ENCODE data around the gene NT5C2.
"Not testable (repeated sequence)": the region's sequence is repeated elsewhere in the genome, so short reads cannot be mapped to it uniquely, and the experiment has no call there.

Gene NT5C2

DNA sequence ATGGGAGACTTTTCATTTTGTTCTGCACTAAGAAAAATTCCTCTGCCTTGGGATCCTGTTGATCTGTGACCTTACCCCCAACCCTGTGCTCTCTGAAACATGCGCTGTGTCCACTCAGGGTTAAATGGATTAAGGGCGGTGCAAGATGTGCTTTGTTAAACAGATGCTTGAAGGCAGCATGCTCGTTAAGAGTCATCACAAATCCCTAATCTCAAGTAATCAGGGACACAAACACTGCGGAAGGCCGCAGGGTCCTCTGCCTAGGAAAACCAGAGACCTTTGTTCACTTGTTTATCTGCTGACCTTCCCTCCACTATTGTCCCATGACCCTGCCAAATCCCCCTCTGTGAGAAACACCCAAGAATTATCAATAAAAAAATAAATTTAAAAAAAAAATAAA lies 62.9 kb downstream of the NT5C2 start:
- not testable (repeated sequence) for H4K8ac ChIP-seq (ENCODE audit: low read depth, low read length); H2BK5ac ChIP-seq (ENCODE audit: low read length); H3K27ac ChIP-seq (replicated peaks; ENCODE audit: low read length); H3K27me3 ChIP-seq (ENCODE audit: control insufficient read depth in 3 of 3, insufficient read depth in 3 of 3, low read depth in 1 of 3, low read length in 3 of 3); H3K79me1 ChIP-seq (ENCODE audit: low read depth, low read length); H3K4ac ChIP-seq (ENCODE audit: low read length); H4K91ac ChIP-seq (ENCODE audit: low read depth, low read length, poor library complexity); H2AK5ac ChIP-seq (ENCODE audit: low read depth, low read length); H3K9ac ChIP-seq (ENCODE audit: low read depth, low read length, poor library complexity); H3K4me3 ChIP-seq (ENCODE audit: low read length in 2 of 2); H3K23ac ChIP-seq (ENCODE audit: low read depth, low read length, poor library complexity); H3K14ac ChIP-seq (ENCODE audit: low read length); H3K4me2 ChIP-seq (ENCODE audit: insufficient read depth, low read length, poor library complexity, severe bottlenecking); H3K4me1 ChIP-seq (ENCODE audit: control insufficient read depth in 2 of 2, insufficient read depth in 1 of 2, low read depth in 1 of 2, low read length in 2 of 2); H2BK12ac ChIP-seq (ENCODE audit: low read length); H2BK120ac ChIP-seq (ENCODE audit: low read depth, low read length); H2AFZ ChIP-seq (ENCODE audit: low read length); DNase-seq (ENCODE audit: low spot score); H3K18ac ChIP-seq (ENCODE audit: low read length); H2BK15ac ChIP-seq (ENCODE audit: low read length)
- WGBS, 2 donors (ENCODE audit: extremely low coverage in 2 of 2, insufficient read length in 2 of 2, insufficient replicate concordance in 1 of 2): no CpG with 5 or more reads among the region's 5 CpGs
- Histone ChIP-seq H3K36me3 (replicated peaks in 1 of 2; ENCODE audit: control insufficient read depth in 2 of 2, insufficient read depth in 2 of 2, low read length in 2 of 2) (peaks cover 9 to 37% of the 10 kb centered on the region in 2 donors), H3K9me3 (replicated peaks in 1 of 2; ENCODE audit: control insufficient read depth in 2 of 2, insufficient read depth in 1 of 2, low read depth in 1 of 2, low read length in 2 of 2) (peaks cover 5 to 15% of the 10 kb centered on the region in 2 donors)

DNA sequence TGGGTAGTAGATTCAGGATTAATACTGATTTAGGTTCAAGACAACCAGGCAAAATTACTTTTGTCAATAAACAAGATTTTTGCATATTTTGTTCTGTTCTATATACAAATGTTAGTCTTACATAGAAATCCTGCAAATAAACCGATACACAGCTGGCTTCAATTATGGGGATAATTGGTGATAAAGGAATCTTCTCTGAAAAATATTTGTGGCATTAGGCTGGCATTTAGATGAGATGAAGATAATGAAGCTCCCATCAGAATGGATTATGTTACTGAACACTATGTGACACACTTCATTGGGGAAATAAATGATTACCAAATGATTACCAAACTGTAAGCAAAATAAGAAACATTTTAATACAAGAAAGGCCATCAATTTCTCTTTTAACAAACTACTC lies 65.8 kb downstream of the NT5C2 start:
- H3K14ac ChIP-seq (ENCODE audit: low read length): no peak overlapping the region
- no peak overlapping the region for H2BK120ac ChIP-seq (ENCODE audit: low read depth, low read length)
- no peak overlapping the region for H2AFZ ChIP-seq (ENCODE audit: low read length)
- no peak overlapping the region for H4K8ac ChIP-seq (ENCODE audit: low read depth, low read length)
- DNase-seq (ENCODE audit: low spot score): no peak
- peaks cover 0 to 2% of the 10 kb centered on the region in 2 donors for H3K4me1 ChIP-seq (ENCODE audit: control insufficient read depth in 2 of 2, insufficient read depth in 1 of 2, low read depth in 1 of 2, low read length in 2 of 2)
- peaks cover 3 to 22% of the 10 kb centered on the region in 2 donors for H3K36me3 ChIP-seq (replicated peaks in 1 of 2; ENCODE audit: control insufficient read depth in 2 of 2, insufficient read depth in 2 of 2, low read length in 2 of 2)
- H3K4ac ChIP-seq (ENCODE audit: low read length): no peak overlapping the region
- no peak overlapping the region for H3K23ac ChIP-seq (ENCODE audit: low read depth, low read length, poor library complexity)
- no peak overlapping the region for H4K91ac ChIP-seq (ENCODE audit: low read depth, low read length, poor library complexity)
- no peak overlapping the region for H3K18ac ChIP-seq (ENCODE audit: low read length)
- no peak overlapping the region for H2BK12ac ChIP-seq (ENCODE audit: low read length)
- no peak overlapping the region for H2BK15ac ChIP-seq (ENCODE audit: low read length)
- H2AK5ac ChIP-seq (ENCODE audit: low read depth, low read length): no peak overlapping the region
- H3K9me3 ChIP-seq (replicated peaks in 1 of 2; ENCODE audit: control insufficient read depth in 2 of 2, insufficient read depth in 1 of 2, low read depth in 1 of 2, low read length in 2 of 2): peaks cover 3 to 5% of the 10 kb centered on the region in 2 donors
- no CpG with 5 or more reads among the region's 1 CpG for WGBS, 2 donors (ENCODE audit: extremely low coverage in 2 of 2, insufficient read length in 2 of 2, insufficient replicate concordance in 1 of 2)
- H3K4me3 ChIP-seq (ENCODE audit: low read length in 2 of 2): no peak overlapping the region
- H3K27me3 ChIP-seq (ENCODE audit: control insufficient read depth in 3 of 3, insufficient read depth in 3 of 3, low read depth in 1 of 3, low read length in 3 of 3): no peaks in the 10 kb centered on the region
- no peaks in the 10 kb centered on the region for H3K79me1 ChIP-seq (ENCODE audit: low read depth, low read length)
- no peak overlapping the region for H3K27ac ChIP-seq (replicated peaks; ENCODE audit: low read length)
- H3K4me2 ChIP-seq (ENCODE audit: insufficient read depth, low read length, poor library complexity, severe bottlenecking): no peak overlapping the region
- H2BK5ac ChIP-seq (ENCODE audit: low read length): no peak overlapping the region
- H3K9ac ChIP-seq (ENCODE audit: low read depth, low read length, poor library complexity): no peak overlapping the region

DNA sequence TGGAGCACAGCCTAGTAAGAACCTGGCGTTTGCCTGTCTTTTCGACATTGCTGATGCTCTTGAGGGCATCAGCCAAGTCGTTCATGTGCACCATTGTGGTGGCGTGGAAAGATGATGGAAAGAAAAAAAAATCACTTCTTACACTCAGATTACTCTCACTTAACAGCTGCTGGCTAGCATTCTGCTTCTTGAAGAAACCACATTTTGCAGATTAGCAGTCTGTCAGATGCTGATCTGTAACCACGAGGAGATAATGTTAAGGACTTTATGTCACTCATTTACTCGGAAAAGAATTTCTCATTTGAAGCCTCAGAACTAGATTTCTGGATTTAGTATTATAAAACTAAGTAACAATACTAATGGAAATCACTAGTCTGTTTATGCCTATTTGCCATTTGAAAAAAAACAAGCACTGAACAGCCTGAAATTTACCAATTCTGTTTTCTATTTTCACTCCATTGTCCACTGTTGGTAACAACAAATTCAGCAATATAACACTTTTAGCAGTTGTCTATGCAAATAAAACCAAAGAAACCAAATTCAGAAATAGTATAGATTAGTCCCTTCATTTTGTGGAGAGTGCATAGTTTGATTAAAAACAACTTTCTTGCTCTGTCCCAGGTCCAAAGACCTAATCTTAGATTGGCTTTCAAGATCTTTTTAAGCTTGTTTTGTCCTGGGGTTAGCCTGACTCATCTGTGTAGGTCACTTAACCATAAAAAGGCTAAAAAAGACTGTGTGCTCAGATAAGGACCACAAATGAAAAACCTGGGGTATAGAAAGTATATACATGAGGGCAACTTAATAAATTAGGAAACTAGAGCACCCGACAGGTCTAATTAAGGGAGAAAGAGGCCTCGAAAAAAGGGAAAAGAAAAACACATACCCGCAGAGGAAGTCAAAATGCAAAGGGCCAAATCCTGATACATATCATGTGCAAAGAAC lies 67.5 kb downstream of the NT5C2 start:
- no peak overlapping the region for H3K14ac ChIP-seq (ENCODE audit: low read length)
- H3K4me2 ChIP-seq (ENCODE audit: insufficient read depth, low read length, poor library complexity, severe bottlenecking): no peak overlapping the region
- no peak overlapping the region for H3K4ac ChIP-seq (ENCODE audit: low read length)
- H3K27ac ChIP-seq (replicated peaks; ENCODE audit: low read length): no peak overlapping the region
- H3K27me3 ChIP-seq (ENCODE audit: control insufficient read depth in 3 of 3, insufficient read depth in 3 of 3, low read depth in 1 of 3, low read length in 3 of 3): no peaks in the 10 kb centered on the region
- H3K4me3 ChIP-seq (ENCODE audit: low read length in 2 of 2): no peak overlapping the region
- no peaks in the 10 kb centered on the region for H3K79me1 ChIP-seq (ENCODE audit: low read depth, low read length)
- no peaks in the 10 kb centered on the region for H3K9me3 ChIP-seq (replicated peaks in 1 of 2; ENCODE audit: control insufficient read depth in 2 of 2, insufficient read depth in 1 of 2, low read depth in 1 of 2, low read length in 2 of 2)
- H3K18ac ChIP-seq (ENCODE audit: low read length): no peak overlapping the region
- peaks cover 3 to 10% of the 10 kb centered on the region in 2 donors for H3K36me3 ChIP-seq (replicated peaks in 1 of 2; ENCODE audit: control insufficient read depth in 2 of 2, insufficient read depth in 2 of 2, low read length in 2 of 2)
- no peak overlapping the region for H4K91ac ChIP-seq (ENCODE audit: low read depth, low read length, poor library complexity)
- DNase-seq (ENCODE audit: low spot score): no peak
- no peak overlapping the region for H2AFZ ChIP-seq (ENCODE audit: low read length)
- H3K23ac ChIP-seq (ENCODE audit: low read depth, low read length, poor library complexity): no peak overlapping the region
- no CpG with 5 or more reads among the region's 9 CpGs for WGBS, 2 donors (ENCODE audit: extremely low coverage in 2 of 2, insufficient read length in 2 of 2, insufficient replicate concordance in 1 of 2)
- H2AK5ac ChIP-seq (ENCODE audit: low read depth, low read length): no peak overlapping the region
- peaks cover 0 to 2% of the 10 kb centered on the region in 2 donors for H3K4me1 ChIP-seq (ENCODE audit: control insufficient read depth in 2 of 2, insufficient read depth in 1 of 2, low read depth in 1 of 2, low read length in 2 of 2)
- no peak overlapping the region for H4K8ac ChIP-seq (ENCODE audit: low read depth, low read length)
- no peak overlapping the region for H2BK15ac ChIP-seq (ENCODE audit: low read length)
- H2BK120ac ChIP-seq (ENCODE audit: low read depth, low read length): no peak overlapping the region
- no peak overlapping the region for H2BK5ac ChIP-seq (ENCODE audit: low read length)
- no peak overlapping the region for H3K9ac ChIP-seq (ENCODE audit: low read depth, low read length, poor library complexity)
- no peak overlapping the region for H2BK12ac ChIP-seq (ENCODE audit: low read length)

DNA sequence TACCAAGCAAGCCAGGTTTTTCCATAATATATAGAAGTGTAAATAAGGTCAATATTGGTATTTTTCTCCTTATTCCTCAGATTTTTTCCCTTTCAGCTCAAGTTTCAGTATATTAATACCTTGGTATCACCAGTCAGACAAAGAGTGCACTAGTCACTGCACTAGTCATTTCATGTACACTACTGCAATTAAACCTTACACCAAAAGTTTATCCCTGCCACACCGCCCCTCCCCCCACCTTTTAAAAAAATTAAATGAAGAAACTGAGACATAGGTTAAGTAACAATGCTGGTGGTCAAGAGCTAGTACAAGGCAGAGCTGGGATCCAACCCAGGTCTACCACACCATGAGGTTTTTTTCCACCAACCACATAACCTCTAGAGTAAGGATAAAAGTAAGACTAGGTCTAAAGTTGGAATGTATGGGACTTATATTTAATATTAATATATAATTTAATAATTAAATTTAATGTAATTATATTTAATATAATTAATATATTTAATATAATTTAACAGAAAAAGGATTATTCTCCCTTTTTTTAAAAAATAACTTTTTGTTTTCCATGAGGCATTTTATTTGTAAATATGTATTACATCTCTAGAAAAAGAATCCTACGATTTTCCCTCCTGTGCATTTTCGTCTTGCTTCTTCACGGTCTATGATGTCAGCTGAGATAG lies 68.5 kb downstream of the NT5C2 start:
- WGBS, 2 donors (ENCODE audit: extremely low coverage in 2 of 2, insufficient read length in 2 of 2, insufficient replicate concordance in 1 of 2): no CpG with 5 or more reads among the region's 4 CpGs
- Histone ChIP-seq H3K14ac (ENCODE audit: low read length) (no peak overlapping the region), H3K27ac (replicated peaks; ENCODE audit: low read length) (no peak overlapping the region), H2AFZ (ENCODE audit: low read length) (no peak overlapping the region), H3K79me1 (ENCODE audit: low read depth, low read length) (no peaks in the 10 kb centered on the region), H3K18ac (ENCODE audit: low read length) (no peak overlapping the region), H2BK15ac (ENCODE audit: low read length) (no peak overlapping the region), H2AK5ac (ENCODE audit: low read depth, low read length) (no peak overlapping the region), H3K9me3 (replicated peaks in 1 of 2; ENCODE audit: control insufficient read depth in 2 of 2, insufficient read depth in 1 of 2, low read depth in 1 of 2, low read length in 2 of 2) (no peaks in the 10 kb centered on the region), H2BK120ac (ENCODE audit: low read depth, low read length) (no peak overlapping the region), H4K8ac (ENCODE audit: low read depth, low read length) (no peak overlapping the region), H3K4me1 (ENCODE audit: control insufficient read depth in 2 of 2, insufficient read depth in 1 of 2, low read depth in 1 of 2, low read length in 2 of 2) (peaks cover 0 to 2% of the 10 kb centered on the region in 2 donors), H2BK5ac (ENCODE audit: low read length) (no peak overlapping the region), H3K9ac (ENCODE audit: low read depth, low read length, poor library complexity) (no peak overlapping the region), H3K27me3 (ENCODE audit: control insufficient read depth in 3 of 3, insufficient read depth in 3 of 3, low read depth in 1 of 3, low read length in 3 of 3) (no peaks in the 10 kb centered on the region), H3K4me3 (ENCODE audit: low read length in 2 of 2) (no peak overlapping the region), H3K36me3 (replicated peaks in 1 of 2; ENCODE audit: control insufficient read depth in 2 of 2, insufficient read depth in 2 of 2, low read length in 2 of 2) (peaks cover 3 to 10% of the 10 kb centered on the region in 2 donors), H3K23ac (ENCODE audit: low read depth, low read length, poor library complexity) (no peak overlapping the region), H2BK12ac (ENCODE audit: low read length) (no peak overlapping the region), H3K4ac (ENCODE audit: low read length) (no peak overlapping the region), H3K4me2 (ENCODE audit: insufficient read depth, low read length, poor library complexity, severe bottlenecking) (no peak overlapping the region), H4K91ac (ENCODE audit: low read depth, low read length, poor library complexity) (no peak overlapping the region)
- DNase-seq (ENCODE audit: low spot score): no peak

All from neuronal stem cell (in vitro differentiated cells).